Stimulated activated CD8-positive, alpha-beta memory T cell treated with anti-CD3 and anti-CD28 coated beads, Interleukin-7, amount 100 ng/mL, for 1 hour (primary cell): ENCODE results near the gene POLDIP3.
"Not testable (repeated sequence)": the region's sequence is repeated elsewhere in the genome, so short reads cannot be mapped to it uniquely, and the experiment has no call there.

Experiments used
- DNase-seq, 2 donors: peaks; one replicate each; pipeline ENCODE4 v3.0.0-alpha.2; 2020; ENCODE audit warnings: low read depth in 2 of 2

Gene POLDIP3

DNA sequence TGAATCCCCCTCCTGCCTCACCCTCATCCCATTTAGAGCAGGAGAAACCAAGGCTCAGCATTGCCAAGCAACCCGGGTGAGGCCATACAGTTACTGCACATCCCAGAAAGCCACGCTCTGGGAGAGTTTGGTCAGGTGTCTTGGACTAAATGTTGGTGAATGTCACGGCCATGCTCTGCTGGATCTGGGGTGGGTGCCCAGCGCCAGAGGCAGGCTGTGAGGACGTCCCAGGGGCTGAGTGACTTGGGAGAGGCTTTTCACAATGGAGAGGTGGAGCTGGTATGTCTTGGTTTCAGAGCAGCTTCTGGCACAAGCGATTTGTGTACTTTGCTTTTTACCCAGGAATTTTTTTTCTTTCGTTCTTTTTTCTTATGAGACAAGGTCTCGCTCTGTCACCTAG, 54.3 kb downstream of the POLDIP3 start:
- DNase-seq, result no peak

DNA sequence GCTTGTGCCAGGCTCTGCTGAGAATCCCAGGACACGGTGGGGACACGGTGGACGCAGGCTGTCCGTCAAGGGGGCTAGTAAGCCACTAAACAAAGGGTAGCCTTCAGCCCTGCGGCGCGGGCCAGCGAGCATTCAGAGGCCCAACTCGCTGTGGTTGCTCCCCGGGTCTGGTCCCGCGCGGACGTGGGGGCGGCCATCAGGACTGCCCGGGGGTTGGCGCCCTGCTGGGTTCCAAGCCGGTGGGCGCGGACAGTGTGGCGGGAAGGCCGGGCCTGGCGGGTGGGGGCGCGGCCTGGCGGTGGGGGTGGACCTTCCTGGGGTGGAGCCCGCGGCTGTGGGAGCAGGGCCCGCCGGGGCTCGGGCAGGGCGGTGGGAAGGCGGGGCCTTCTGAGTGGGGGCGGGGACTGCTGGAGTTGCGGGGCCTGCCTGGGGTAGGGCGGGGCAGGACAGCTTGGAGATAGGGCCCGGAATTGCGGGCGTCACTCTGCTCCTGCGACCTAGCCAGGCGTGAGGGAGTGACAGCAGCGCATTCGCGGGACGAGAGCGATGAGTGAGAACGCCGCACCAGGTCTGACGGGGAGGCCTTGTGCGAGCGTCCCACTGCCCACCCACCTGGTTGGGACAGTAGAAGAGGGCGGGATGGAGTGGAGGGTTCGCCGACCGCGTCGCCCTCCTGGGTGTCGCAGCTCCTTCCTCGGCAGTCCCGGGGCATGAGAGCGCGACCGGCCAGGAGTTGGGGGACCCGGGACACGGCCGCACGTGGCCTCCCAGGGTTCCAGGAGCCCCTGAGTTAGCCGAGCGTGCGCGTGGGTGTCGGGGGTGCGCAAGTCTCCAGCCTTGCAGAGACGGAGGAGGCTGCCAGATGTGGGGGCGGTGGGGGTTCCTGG, 61.0 kb downstream of the POLDIP3 start, which contains the start of gene SERHL2:
Gene SERHL2, plus strand, starts transcription at position 482 of the 887 bp plus-strand sequence. Its CDS starts 65 bp downstream, at position 547.
- DNase-seq, result peak; percentile 52 to 61

DNA sequence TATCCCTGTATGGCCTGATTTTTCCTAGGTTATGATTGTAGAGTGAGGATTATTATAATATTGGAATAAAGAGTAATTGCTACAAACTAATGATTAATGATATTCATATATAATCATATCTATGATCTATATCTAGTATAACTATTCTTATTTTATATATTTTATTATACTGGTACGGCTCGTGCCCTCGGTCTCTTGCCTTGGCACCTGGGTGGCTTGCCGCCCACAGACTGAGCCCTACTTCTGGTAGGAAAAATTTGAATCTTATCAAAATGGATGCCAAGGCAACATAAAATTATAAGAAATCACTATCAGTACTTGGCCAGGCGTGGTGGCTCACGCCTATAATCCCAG, 62.4 kb downstream of the POLDIP3 start:
- DNase-seq, result not testable (repeated sequence)

DNA sequence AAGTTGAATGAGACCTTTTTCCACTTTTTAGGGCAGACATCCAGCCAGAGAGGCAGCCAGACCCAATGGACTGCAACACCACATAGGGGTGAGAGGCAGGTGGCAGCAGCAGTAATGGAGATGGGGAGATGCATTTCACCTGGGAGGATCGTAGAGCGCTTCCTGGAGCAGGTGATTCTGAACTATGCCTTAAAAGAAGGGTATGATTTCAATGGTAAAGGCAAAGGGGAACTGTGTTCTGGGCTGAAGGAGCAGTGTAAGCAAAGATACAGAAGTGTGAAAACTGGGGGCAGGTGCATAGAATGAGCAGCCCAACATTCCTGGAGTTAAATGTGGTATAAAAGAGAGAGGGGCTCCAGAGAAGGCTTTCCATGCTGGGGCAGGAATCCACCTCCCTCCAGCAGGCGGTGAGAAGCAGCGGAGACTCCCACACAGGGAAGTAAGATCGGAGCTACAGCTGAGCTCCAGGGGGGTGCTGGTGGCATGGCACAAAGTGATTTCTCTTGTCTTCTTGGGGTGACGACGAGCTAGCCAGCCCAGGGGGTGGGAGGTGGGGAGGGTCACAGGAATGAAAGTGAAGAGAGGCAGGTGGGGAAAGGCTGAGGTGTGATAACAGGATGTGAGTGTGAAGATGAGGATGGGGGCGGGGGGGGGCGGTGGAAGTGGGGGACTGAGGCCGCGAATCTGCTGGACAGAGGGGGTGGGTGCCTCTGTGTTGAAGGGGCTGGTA, 65.2 kb downstream of the POLDIP3 start:
- no peak for DNase-seq

DNA sequence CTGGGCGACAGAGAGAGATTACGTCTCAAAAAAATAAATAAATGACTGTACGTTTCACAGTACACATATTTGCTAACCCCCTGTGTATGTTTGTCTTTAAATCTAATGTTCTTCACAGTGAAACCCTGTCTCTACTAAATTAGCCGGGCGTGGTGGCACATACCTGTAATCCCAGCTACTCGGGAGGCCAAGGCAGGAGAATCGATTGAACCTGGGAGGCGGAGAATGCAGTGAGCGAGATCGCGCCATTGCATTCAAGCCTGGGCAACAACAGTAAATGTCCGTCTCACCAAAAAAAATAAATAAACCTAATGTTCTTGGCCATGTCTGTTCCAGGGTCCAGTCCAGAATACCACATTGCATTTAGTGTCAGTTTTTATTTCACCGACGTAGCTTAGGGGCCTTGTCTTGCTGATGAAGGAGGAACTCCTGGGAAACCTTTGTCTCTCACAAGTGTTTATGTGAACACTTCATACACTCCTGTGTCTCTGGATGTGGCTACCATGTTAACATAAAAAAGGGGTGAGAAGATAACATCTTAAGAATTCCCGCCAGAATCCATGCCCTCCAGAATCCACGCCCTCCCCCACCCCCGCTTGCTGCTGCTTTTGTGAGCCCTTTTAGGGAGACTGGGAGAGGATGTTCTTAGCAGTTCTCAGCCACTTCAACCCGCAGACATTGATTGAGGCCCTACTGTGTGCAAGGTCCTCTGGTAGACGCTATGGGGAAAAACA, 65.9 kb downstream of the POLDIP3 start:
- DNase-seq, result no peak

DNA sequence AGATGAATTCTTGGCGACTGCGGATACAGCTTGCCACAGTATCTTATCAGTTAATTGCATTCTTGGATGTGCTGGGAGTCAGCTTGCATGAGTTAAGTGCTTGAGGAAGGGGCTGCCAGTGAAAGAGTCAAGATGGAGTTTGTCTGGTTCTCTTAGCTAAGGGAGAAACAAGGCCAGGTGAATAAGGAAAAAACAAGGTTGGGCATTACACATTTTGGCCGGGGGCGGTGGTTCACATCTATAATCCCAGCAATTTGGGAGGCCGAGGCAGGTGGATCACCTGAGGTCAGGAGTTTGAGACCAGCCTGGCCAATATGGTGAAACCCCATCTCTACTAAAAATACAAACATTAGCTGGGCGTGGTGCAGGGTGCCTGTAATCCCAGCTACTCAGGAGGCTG, 66.6 kb downstream of the POLDIP3 start:
- not testable (repeated sequence) for DNase-seq

DNA sequence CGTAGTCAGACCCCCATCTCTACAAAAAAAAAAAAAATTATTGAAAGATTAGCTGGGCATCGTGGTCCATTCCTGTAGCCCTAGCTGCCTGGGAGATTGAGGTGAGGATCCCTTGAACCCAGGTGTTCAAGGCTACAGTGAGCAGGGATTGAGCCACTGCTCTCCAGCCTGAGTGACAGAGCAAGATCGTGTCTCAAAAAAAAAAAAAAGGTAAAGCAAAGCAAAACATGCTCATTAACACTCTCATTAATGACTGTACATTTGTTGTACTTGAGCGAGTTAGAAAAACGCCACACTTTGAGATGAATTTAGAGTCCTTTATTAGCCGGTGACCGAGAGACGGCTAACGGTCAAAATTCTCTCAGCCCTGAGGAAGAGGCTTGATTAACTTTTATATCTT, 67.1 kb downstream of the POLDIP3 start:
- no peak for DNase-seq

DNA sequence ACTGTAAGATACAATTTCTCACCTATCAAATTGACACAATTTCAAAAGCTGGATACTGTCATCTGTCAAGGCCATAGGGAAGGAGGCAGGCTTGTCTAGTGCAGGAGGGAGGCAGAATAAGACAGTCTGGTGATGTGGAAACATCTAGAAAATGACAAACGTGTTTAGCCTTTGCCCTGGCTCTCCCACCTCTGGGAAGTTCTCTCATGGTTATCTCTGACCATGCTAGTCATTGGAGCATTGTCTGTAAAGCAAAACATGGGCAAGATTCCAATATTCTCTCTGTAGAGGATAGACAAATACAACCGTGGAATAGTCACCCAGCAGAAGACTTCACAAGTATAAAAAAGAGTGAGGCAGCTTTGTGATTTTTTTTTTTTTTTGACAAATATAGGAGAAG, 70.0 kb downstream of the POLDIP3 start:
- no peak for DNase-seq

DNA sequence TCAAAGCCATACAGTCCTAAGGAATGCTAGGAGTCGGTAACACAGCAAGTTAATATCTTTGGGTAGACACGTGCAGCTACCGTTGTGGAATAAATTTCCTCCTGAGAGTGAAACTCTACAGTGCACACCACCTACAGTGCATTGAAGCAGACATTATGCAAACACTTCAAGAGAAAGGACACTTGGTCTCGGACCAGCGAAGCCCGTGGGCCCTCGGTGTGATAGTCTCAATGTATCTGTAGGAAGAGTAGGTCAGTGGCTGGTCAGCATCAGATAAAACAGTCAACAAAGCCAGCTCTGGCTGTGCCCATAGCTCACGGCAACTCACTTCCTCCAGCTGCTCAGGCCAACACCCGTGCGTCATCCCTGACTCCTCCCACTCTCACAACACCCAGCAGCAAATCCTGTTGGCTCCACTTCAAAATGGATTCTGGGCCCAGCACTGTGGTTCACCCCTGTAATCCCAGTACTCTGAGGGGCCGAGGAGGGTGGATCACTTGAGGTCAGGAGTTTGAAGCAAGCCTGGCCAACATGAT, 75.4 kb downstream of the POLDIP3 start:
- not testable (repeated sequence) for DNase-seq

DNA sequence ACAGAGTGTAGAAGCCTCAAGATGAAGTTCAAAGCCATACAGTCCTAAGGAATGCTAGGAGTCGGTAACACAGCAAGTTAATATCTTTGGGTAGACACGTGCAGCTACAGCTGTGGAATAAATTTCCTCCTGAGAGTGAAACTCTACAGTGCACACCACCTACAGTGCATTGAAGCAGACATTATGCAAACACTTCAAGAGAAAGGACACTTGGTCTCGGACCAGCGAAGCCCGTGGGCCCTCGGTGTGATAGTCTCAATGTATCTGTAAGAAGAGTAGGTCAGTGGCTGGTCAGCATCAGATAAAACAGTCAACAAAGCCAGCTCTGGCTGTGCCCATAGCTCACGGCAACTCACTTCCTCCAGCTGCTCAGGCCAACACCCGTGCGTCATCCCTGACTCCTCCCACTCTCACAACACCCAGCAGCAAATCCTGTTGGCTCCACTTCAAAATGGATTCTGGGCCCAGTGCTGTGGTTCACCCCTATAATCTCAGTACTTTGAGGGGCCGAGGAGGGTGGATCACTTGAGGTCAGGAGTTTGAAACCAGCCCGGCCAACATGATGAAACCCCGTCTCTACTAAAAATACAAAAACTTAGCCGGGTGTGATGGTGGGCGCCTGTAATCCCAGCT, 77.4 kb downstream of the POLDIP3 start:
- not testable (repeated sequence) for DNase-seq

DNA sequence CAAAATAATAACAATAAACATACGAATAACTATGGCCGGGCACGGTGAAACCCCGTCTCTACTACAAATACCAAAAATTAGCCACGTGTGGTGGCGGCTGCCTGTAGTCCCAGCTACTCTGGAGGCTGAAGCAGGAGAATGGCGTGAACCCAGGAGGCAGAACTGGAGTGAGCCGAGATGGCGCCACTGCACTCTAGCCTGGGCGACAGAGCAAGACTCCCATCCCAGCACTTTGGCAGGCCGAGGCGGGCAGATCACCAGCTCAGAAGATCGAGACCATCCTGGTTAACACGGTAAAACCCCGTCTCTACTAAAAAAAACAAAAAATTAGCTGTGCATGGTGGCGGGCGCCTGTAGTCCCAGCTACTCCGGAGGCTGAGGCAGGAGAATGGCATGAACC, 78.0 kb downstream of the POLDIP3 start:
- DNase-seq, result not testable (repeated sequence)

DNA sequence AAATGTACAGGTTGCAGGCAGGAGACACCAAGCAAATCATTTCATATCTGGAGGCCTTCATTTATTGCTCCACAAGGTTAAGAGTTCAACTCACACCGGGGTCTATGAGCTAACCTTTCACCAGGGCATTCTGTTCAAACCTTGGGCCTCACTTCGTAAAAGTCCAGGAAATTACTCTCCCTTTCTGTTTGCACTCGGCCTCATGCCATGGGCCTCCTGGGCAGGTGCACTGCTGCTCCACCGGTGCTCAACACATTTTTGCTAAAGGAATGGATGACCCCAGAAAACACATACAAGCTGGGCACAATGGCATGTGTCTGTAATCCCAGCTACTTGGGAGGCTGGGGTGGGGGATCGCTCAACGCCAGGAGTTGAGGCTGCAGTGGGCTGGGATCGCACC, 78.5 kb downstream of the POLDIP3 start:
- no peak for DNase-seq

DNA sequence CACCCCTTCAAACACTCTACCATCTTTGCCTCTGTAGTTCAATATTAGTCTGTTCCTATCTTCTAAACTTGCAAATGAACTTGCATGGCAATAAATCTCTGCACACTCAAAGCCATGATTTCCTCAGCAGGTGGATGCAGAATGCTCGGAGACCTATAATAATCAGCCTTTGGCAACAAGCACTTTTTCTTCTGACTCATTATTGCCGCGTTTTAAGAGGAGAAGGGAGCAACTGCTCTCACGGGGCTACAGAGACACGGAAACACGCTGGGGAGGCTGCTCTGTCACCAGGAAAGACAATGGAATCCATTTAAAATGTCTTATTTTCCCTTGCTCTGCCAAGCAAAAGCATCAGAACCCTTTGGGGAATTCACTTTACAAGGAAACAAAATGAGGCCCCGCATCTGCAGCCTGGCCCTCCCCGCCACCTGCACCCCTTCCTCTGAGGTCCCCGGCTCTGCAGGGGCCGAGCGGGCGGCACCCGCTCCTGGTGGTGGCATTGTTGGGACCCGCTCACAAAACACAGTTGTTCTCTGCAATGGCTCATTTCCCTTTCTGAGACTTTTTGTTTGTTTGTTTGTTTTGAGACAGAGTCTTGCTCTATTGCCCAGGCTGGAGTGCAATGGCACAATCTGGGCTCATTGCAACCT, 79.5 kb downstream of the POLDIP3 start:
- not testable (repeated sequence) for DNase-seq
